Measurements from ENCODE around the gene PCSK6.

The PCSK6 gene

GRCh38 chr15:101384276-101384675 lies 105.2 kb downstream of the PCSK6 start:
- Histone ChIP-seq H3K27ac (ENCODE audit: low read length) (no peak overlapping the region), H3K9ac (ENCODE audit: low read depth, low read length) (no peak overlapping the region), H3K36me3 (ENCODE audit: insufficient read depth, low read length) (no peaks in the 10 kb centered on the region), H3K4me2 (ENCODE audit: insufficient read depth, low read length) (no peak overlapping the region), H3K9me3 (ENCODE audit: insufficient read depth, low read length, severe bottlenecking) (no peaks in the 10 kb centered on the region), H3K4me1 (ENCODE audit: insufficient read depth, low read length) (no peaks in the 10 kb centered on the region), H4K20me1 (ENCODE audit: insufficient read depth, low read length) (no peaks in the 10 kb centered on the region), H2AFZ (ENCODE audit: low read depth, low read length) (no peak overlapping the region), H3K27me3 (ENCODE audit: insufficient read depth, low read length, poor library complexity) (no peaks in the 10 kb centered on the region), H3K79me2 (ENCODE audit: insufficient read depth, low read length) (no peaks in the 10 kb centered on the region), H3K4me3 (ENCODE audit: low read depth in 1 of 2, low read length in 2 of 2) (no peak overlapping the region)
- TF ChIP-seq, protein P1, sequence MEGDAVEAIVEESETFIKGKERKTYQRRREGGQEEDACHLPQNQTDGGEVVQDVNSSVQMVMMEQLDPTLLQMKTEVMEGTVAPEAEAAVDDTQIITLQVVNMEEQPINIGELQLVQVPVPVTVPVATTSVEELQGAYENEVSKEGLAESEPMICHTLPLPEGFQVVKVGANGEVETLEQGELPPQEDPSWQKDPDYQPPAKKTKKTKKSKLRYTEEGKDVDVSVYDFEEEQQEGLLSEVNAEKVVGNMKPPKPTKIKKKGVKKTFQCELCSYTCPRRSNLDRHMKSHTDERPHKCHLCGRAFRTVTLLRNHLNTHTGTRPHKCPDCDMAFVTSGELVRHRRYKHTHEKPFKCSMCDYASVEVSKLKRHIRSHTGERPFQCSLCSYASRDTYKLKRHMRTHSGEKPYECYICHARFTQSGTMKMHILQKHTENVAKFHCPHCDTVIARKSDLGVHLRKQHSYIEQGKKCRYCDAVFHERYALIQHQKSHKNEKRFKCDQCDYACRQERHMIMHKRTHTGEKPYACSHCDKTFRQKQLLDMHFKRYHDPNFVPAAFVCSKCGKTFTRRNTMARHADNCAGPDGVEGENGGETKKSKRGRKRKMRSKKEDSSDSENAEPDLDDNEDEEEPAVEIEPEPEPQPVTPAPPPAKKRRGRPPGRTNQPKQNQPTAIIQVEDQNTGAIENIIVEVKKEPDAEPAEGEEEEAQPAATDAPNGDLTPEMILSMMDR (IDR thresholded peaks at IDR 0.05; ENCODE audit: borderline replicate concordance, extremely low read depth, low read length, poor library complexity, severe bottlenecking) = no peak
- no peak for TF ChIP-seq EZH2 (IDR thresholded peaks at IDR 0.05; ENCODE audit: borderline replicate concordance, low read depth, low read length, severe bottlenecking)
- ATAC-seq (ENCODE audit: insufficient read depth, low read depth) (no peak), DNase-seq (no peak)

DNA sequence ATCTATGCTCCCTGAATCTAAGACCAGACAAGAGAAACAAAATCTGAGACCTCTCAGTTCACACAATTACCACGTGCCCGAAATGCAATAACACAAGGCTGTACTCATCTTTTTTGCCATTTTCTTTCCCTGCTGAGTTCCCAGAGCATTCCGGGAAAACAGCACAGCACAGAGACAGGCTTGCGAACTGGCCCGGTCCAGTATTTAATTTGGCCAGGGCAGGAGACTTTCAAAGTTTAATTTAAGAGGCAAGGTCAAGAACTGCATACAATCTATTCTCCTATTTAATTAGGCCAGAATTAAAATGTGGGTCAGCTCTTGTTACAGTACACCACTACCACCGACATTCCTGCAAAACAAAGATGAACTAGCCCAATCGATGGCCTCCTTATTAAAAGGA lies 107.0 kb downstream of the PCSK6 start:
- Histone ChIP-seq H3K79me2 (ENCODE audit: insufficient read depth, low read length) (no peaks in the 10 kb centered on the region), H3K27ac (ENCODE audit: low read length) (no peak overlapping the region), H3K9me3 (ENCODE audit: insufficient read depth, low read length, severe bottlenecking) (no peaks in the 10 kb centered on the region), H3K36me3 (ENCODE audit: insufficient read depth, low read length) (no peaks in the 10 kb centered on the region), H3K4me1 (ENCODE audit: insufficient read depth, low read length) (peaks cover 15% of the 10 kb centered on the region), H2AFZ (ENCODE audit: low read depth, low read length) (no peak overlapping the region), H3K27me3 (ENCODE audit: insufficient read depth, low read length, poor library complexity) (no peaks in the 10 kb centered on the region), H3K4me3 (ENCODE audit: low read depth in 1 of 2, low read length in 2 of 2) (no peak overlapping the region), H4K20me1 (ENCODE audit: insufficient read depth, low read length) (no peaks in the 10 kb centered on the region), H3K9ac (ENCODE audit: low read depth, low read length) (no peak overlapping the region), H3K4me2 (ENCODE audit: insufficient read depth, low read length) (no peak overlapping the region)
- no peak for ATAC-seq (ENCODE audit: insufficient read depth, low read depth)
- TF ChIP-seq, protein P1 (IDR thresholded peaks at IDR 0.05; ENCODE audit: borderline replicate concordance, extremely low read depth, low read length, poor library complexity, severe bottlenecking) = no peak
- no peak for TF ChIP-seq EZH2 (IDR thresholded peaks at IDR 0.05; ENCODE audit: borderline replicate concordance, low read depth, low read length, severe bottlenecking)
- no peak for DNase-seq

DNA sequence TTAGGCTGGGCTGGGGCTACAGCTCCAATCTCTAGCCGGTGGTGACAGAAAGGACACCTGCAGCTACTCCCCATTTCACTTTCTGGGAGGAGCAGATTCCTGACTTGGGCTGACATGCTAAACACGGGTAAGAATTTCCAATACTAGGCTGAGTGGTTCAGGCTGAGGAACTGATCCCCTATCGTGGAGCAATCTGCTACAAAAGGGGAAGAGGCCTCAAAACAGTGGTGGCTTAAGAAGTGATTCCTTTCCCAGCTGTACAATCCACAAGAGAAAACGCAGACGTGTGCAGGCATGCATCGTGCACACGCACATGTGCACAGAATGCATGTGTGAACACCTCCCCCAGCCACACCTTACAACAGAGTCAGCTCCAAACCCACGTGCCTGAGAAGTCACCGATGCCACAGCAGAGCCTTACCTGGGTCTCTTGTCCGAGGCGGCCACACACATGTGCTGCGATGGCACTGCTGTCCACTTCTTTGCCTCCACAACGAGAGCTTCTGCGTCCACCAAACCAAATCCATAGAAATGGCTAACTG lies 107.8 kb downstream of the PCSK6 start:
- H3K36me3 ChIP-seq (ENCODE audit: insufficient read depth, low read length) = no peaks in the 10 kb centered on the region
- H3K27me3 ChIP-seq (ENCODE audit: insufficient read depth, low read length, poor library complexity) = no peaks in the 10 kb centered on the region
- H3K9me3 ChIP-seq (ENCODE audit: insufficient read depth, low read length, severe bottlenecking) = no peaks in the 10 kb centered on the region
- TF ChIP-seq, protein P1 (IDR thresholded peaks at IDR 0.05; ENCODE audit: borderline replicate concordance, extremely low read depth, low read length, poor library complexity, severe bottlenecking) = no peak
- TF ChIP-seq EZH2 (IDR thresholded peaks at IDR 0.05; ENCODE audit: borderline replicate concordance, low read depth, low read length, severe bottlenecking) = no peak
- no peak for DNase-seq
- no peak overlapping the region for H3K27ac ChIP-seq (ENCODE audit: low read length)
- no peak for ATAC-seq (ENCODE audit: insufficient read depth, low read depth)
- no peaks in the 10 kb centered on the region for H3K79me2 ChIP-seq (ENCODE audit: insufficient read depth, low read length)
- H2AFZ ChIP-seq (ENCODE audit: low read depth, low read length) = no peak overlapping the region
- no peak overlapping the region for H3K4me2 ChIP-seq (ENCODE audit: insufficient read depth, low read length)
- peaks cover 20% of the 10 kb centered on the region for H3K4me1 ChIP-seq (ENCODE audit: insufficient read depth, low read length)
- H3K9ac ChIP-seq (ENCODE audit: low read depth, low read length) = no peak overlapping the region
- H4K20me1 ChIP-seq (ENCODE audit: insufficient read depth, low read length) = no peaks in the 10 kb centered on the region
- H3K4me3 ChIP-seq (ENCODE audit: low read depth in 1 of 2, low read length in 2 of 2) = no peak overlapping the region

GRCh38 chr15:101380146-101380545 lies 109.4 kb downstream of the PCSK6 start:
- H3K9ac ChIP-seq (ENCODE audit: low read depth, low read length) = no peak overlapping the region
- no peaks in the 10 kb centered on the region for H3K27me3 ChIP-seq (ENCODE audit: insufficient read depth, low read length, poor library complexity)
- TF ChIP-seq, protein P1 (IDR thresholded peaks at IDR 0.05; ENCODE audit: borderline replicate concordance, extremely low read depth, low read length, poor library complexity, severe bottlenecking) = no peak
- H3K9me3 ChIP-seq (ENCODE audit: insufficient read depth, low read length, severe bottlenecking) = no peaks in the 10 kb centered on the region
- H3K79me2 ChIP-seq (ENCODE audit: insufficient read depth, low read length) = no peaks in the 10 kb centered on the region
- H3K27ac ChIP-seq (ENCODE audit: low read length) = no peak overlapping the region
- no peak for DNase-seq
- peaks cover 27% of the 10 kb centered on the region for H3K4me1 ChIP-seq (ENCODE audit: insufficient read depth, low read length)
- no peak overlapping the region for H2AFZ ChIP-seq (ENCODE audit: low read depth, low read length)
- H4K20me1 ChIP-seq (ENCODE audit: insufficient read depth, low read length) = no peaks in the 10 kb centered on the region
- H3K36me3 ChIP-seq (ENCODE audit: insufficient read depth, low read length) = no peaks in the 10 kb centered on the region
- H3K4me3 ChIP-seq (ENCODE audit: low read depth in 1 of 2, low read length in 2 of 2) = no peak overlapping the region
- no peak for ATAC-seq (ENCODE audit: insufficient read depth, low read depth)
- no peak overlapping the region for H3K4me2 ChIP-seq (ENCODE audit: insufficient read depth, low read length)
